Keratinocyte (primary cell): ENCODE measurements around the gene WNK2. TPM values are rescaled to one million over a fixed set of nuclear protein-coding genes. Genes with fewer than 3 reads are reported as not detected.

Experiments used
- DNase-seq: peaks from one replicate; pipeline ENCODE4 v3.0.0-alpha.2; 2011; ENCODE audit warnings: low read depth, missing footprints, low spot score
- FAIRE-seq: peaks from 2 replicates; lab custom pipeline; 2011; peaks lifted over from hg19 to GRCh38; lab: Jason Lieb, UNC
- H2AFZ ChIP-seq: 2 replicates; pipeline ENCODE4 v1.6.0; 2012; ENCODE audit warnings: low read length, control low read depth, inconsistent platforms; ENCODE audit not compliant: control insufficient read depth
- H3K27ac ChIP-seq: 2 replicates; pipeline ENCODE4 v1.5.1; 2011; ENCODE audit warnings: low read length; ENCODE audit not compliant: control insufficient read depth, insufficient read depth
- H3K27me3 ChIP-seq: 3 replicates; pipeline ENCODE4 v1.6.0; 2011; ENCODE audit warnings: low read length; ENCODE audit not compliant: control insufficient read depth, insufficient read depth; ENCODE audit errors: extremely low read depth
- H3K36me3 ChIP-seq, 2 experiments: 2 replicates in 1 of 2; 3 replicates in 1 of 2; pipeline ENCODE4 v1.5.1; 2011; ENCODE audit warnings: low read length in 2 of 2, mild to moderate bottlenecking in 1 of 2; ENCODE audit not compliant: control insufficient read depth in 2 of 2, insufficient read depth in 2 of 2; ENCODE audit errors: extremely low read depth in 1 of 2
- H3K4me1 ChIP-seq: 3 replicates; pipeline ENCODE4 v1.5.1; 2011; ENCODE audit warnings: low read length; ENCODE audit not compliant: control insufficient read depth, insufficient read depth; ENCODE audit errors: extremely low read depth
- H3K4me2 ChIP-seq: 3 replicates; pipeline ENCODE4 v1.6.0; 2011; ENCODE audit warnings: low read depth, low read length; ENCODE audit not compliant: control insufficient read depth, insufficient read depth; ENCODE audit errors: extremely low read depth
- H3K4me3 ChIP-seq, 3 experiments: fragments of 200-600 bp in 1 of 3; sonication (generic) in 1 of 3; 2 replicates in 2 of 3; 3 replicates in 1 of 3; pipeline ENCODE4 v1.5.1; 2011 to 2016; ENCODE audit warnings: low read length in 3 of 3, mild to moderate bottlenecking in 3 of 3, control low read depth in 2 of 3, inconsistent platforms in 1 of 3, low read depth in 1 of 3, mixed read lengths in 1 of 3, mixed run types in 1 of 3, moderate library complexity in 1 of 3; ENCODE audit not compliant: control insufficient read depth in 2 of 3, insufficient read depth in 2 of 3; ENCODE audit errors: extremely low read depth in 1 of 3
- H3K79me2 ChIP-seq: 2 replicates; pipeline ENCODE4 v1.6.0; 2012; ENCODE audit warnings: low read length; ENCODE audit not compliant: control insufficient read depth, insufficient read depth
- H3K9ac ChIP-seq: 3 replicates; pipeline ENCODE4 v1.6.0; 2011; ENCODE audit warnings: low read length; ENCODE audit not compliant: control insufficient read depth, insufficient read depth; ENCODE audit errors: extremely low read depth
- H3K9me1 ChIP-seq: 3 replicates; pipeline ENCODE4 v1.6.0; 2011; ENCODE audit warnings: low read length; ENCODE audit not compliant: control insufficient read depth, insufficient read depth; ENCODE audit errors: extremely low read depth
- H3K9me3 ChIP-seq: 2 replicates; pipeline ENCODE4 v1.5.1; 2012; ENCODE audit warnings: low read depth, low read length; ENCODE audit not compliant: control insufficient read depth
- H4K20me1 ChIP-seq: 3 replicates; pipeline ENCODE4 v1.6.0; 2011; ENCODE audit warnings: low read length; ENCODE audit not compliant: control insufficient read depth, insufficient read depth; ENCODE audit errors: extremely low read depth
- EZH2 ChIP-seq: IDR thresholded peaks from one replicate; pipeline ENCODE4 v1.6.1; 2012; ENCODE audit warnings: inconsistent platforms, mild to moderate bottlenecking, low read length, moderate library complexity
- dilution Hi-C: fragments of 300-500 bp; cut with MboI; formaldehyde crosslinking; loops from one replicate; pipeline ENCODE4 v1.7.0; 2020; ENCODE audit warnings: low sequenced_read_pairs; ENCODE audit not compliant: extremely low pct_ligation_motif_present
- polyA plus RNA-seq, 5 experiments: library from polyadenylated mRNA; depleted of rRNA in 3 of 5; stranded (reverse) in 3 of 5; stranded (forward) in 1 of 5; unstranded in 1 of 5; fragments of >200 nt; gene quantifications; 1 replicate in 1 of 5; 2 replicates in 3 of 5; 3 replicates in 1 of 5; pipeline versions ENCODE4 v1.2.1 to v1.2.3, GENCODE V29; 2011 to 2012; ENCODE audit warnings: missing spikeins in 2 of 5, low read depth in 1 of 5, low replicate concordance in 1 of 5
- TF ChIP-seq, protein P1 (sequence below), 3 experiments: IDR thresholded peaks in 1 of 3; conservative IDR thresholded peaks in 1 of 3; optimal IDR thresholded peaks in 1 of 3; 2 replicates in 2 of 3; 3 replicates in 1 of 3; pipeline versions ENCODE3 to v1.5.1; 2011; ENCODE audit warnings: low read length in 3 of 3, mild to moderate bottlenecking in 3 of 3, moderate library complexity in 2 of 3, control low read depth in 1 of 3, inconsistent platforms in 1 of 3; ENCODE audit not compliant: insufficient read depth in 2 of 3; ENCODE audit errors: extremely low read depth in 1 of 3

Gene WNK2
- polyA plus RNA-seq, 1 donor (not counting 4 experiments of a cell fraction or from before 2014, with no cell fraction given) = not detected

DNA sequence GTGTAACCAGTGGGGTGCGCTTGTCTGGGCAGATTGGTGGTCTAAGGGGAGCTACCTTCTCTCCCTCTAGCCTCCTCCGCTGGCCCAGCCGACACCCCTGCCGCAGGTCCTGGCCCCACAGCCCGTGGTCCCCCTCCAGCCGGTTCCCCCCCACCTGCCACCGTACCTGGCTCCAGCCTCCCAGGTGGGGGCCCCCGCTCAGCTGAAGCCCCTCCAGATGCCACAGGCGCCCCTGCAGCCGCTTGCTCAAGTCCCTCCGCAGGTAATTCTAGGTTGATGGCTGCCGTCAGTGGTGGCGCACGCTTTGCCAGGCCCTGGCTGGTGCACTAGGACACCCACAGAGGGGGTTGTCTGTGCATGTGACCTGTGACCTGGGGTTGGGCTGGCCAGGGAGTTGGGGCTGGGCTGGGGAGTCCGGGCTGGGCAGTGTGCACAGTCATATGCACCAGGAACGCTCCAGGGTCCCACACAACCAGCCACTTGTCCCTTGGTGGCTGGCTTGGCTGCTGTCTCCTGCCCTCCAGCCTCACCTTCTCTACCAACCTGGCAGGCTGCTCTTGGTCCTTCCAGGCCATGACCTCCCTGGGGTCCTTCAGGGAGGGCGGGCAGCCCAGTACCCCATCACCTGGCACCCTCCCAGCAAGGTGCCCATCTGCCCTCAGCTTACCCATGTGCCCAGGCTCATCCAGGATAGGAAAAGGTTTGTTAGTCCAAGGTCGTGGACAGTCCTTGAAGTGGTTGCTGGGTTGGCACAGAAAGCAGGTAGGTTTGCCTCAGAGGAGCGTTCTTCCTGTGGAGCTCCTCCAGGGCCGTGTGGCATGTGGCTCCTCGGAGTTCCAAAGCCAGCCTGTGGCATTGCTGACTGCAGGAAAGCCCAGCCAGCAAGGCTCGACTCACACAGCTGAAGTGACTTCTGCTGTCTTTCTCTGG is 73.2 kb downstream of the WNK2 start:
- dilution Hi-C loops = no loop called here
- H2AFZ ChIP-seq = no peak overlapping the region
- H3K4me3 ChIP-seq = no peak overlapping the region
- H3K9me3 ChIP-seq = no peaks in the 10 kb centered on the region
- no peaks in the 10 kb centered on the region for H3K9me1 ChIP-seq
- no peaks in the 10 kb centered on the region for H3K4me1 ChIP-seq
- no peak overlapping the region for H3K4me2 ChIP-seq
- no peaks in the 10 kb centered on the region for H3K79me2 ChIP-seq
- no peaks in the 10 kb centered on the region for H4K20me1 ChIP-seq
- H3K9ac ChIP-seq = no peak overlapping the region
- no peaks in the 10 kb centered on the region for H3K36me3 ChIP-seq
- DNase-seq (no peak), FAIRE-seq (no peak)
- TF ChIP-seq, protein P1, sequence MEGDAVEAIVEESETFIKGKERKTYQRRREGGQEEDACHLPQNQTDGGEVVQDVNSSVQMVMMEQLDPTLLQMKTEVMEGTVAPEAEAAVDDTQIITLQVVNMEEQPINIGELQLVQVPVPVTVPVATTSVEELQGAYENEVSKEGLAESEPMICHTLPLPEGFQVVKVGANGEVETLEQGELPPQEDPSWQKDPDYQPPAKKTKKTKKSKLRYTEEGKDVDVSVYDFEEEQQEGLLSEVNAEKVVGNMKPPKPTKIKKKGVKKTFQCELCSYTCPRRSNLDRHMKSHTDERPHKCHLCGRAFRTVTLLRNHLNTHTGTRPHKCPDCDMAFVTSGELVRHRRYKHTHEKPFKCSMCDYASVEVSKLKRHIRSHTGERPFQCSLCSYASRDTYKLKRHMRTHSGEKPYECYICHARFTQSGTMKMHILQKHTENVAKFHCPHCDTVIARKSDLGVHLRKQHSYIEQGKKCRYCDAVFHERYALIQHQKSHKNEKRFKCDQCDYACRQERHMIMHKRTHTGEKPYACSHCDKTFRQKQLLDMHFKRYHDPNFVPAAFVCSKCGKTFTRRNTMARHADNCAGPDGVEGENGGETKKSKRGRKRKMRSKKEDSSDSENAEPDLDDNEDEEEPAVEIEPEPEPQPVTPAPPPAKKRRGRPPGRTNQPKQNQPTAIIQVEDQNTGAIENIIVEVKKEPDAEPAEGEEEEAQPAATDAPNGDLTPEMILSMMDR (optimal IDR thresholded peaks at IDR 0.05 in 1 of 3, IDR thresholded peaks at IDR 0.05 in 1 of 3, conservative IDR thresholded peaks at IDR 0.05 in 1 of 3; ENCODE audit: extremely low read depth in 1 of 3, insufficient read depth in 2 of 3, low read length in 3 of 3) = no peak
- TF ChIP-seq EZH2 = no peak
- no peaks in the 10 kb centered on the region for H3K27me3 ChIP-seq
- H3K27ac ChIP-seq = no peak overlapping the region

GRCh38 chr9:93257808-93258331 is 73.9 kb downstream of the WNK2 start:
- no peaks in the 10 kb centered on the region for H3K79me2 ChIP-seq

More at GRCh38 chr9:93257808-93258331, 73.9 kb downstream of the WNK2 start:
- Histone ChIP-seq H3K9me1 (no peaks in the 10 kb centered on the region), H4K20me1 (no peaks in the 10 kb centered on the region), H3K4me2 (no peak overlapping the region), H3K36me3 (no peaks in the 10 kb centered on the region), H3K4me3 (no peak overlapping the region), H3K4me1 (no peaks in the 10 kb centered on the region), H2AFZ (no peak overlapping the region), H3K27me3 (no peaks in the 10 kb centered on the region), H3K9me3 (no peaks in the 10 kb centered on the region), H3K9ac (no peak overlapping the region), H3K27ac (no peak overlapping the region)
- dilution Hi-C loops = no loop called here
- DNase-seq (no peak), FAIRE-seq (no peak)
- no peak for TF ChIP-seq EZH2
- TF ChIP-seq, protein P1 (optimal IDR thresholded peaks at IDR 0.05 in 1 of 3, IDR thresholded peaks at IDR 0.05 in 1 of 3, conservative IDR thresholded peaks at IDR 0.05 in 1 of 3; ENCODE audit: extremely low read depth in 1 of 3, insufficient read depth in 2 of 3, low read length in 3 of 3) = no peak
